ENCODE results near the gene KDM4C. TPM values are rescaled to one million over a fixed set of nuclear protein-coding genes. Genes with fewer than 3 reads are reported as not detected.

Gene KDM4C
- total RNA-seq, result 10 to 100 TPM; 31.6 to 96.4 (median 41.2) TPM

- 1% methylated on average over 49 of the region's 80 CpGs; no CpG with 5 or more reads in 1 of the 2 donors for WGBS, 2 donors
- ATAC-seq (ENCODE audit: low FRiP score in 2 of 2) (peak; percentile 96 to 98), DNase-seq (peak; percentile 97 to 100)
- H3K4me3 ChIP-seq, result peak within 1 kb of the TSS; percentile 71 to 93 (median 84)
- TF ChIP-seq POLR2AphosphoS5 (IDR thresholded peaks at IDR 0.05), result peak; percentile 76 to 97
- peak in 1 of 4 donors; percentile 59 for TF ChIP-seq EP300 (IDR thresholded peaks at IDR 0.05)
- peak in 3 of 4 donors; percentile 88 to 97 (median 95) for TF ChIP-seq POLR2A (IDR thresholded peaks at IDR 0.05)
- no peak for TF ChIP-seq CTCF (IDR thresholded peaks at IDR 0.05)
- no peaks in the 10 kb centered on the region for H3K36me3 ChIP-seq
- H3K9me3 ChIP-seq, result no peaks in the 10 kb centered on the region
- H3K27me3 ChIP-seq, result no peaks in the 10 kb centered on the region
- H3K4me1 ChIP-seq, result peaks cover 4 to 15% (median 10%) of the 10 kb centered on the region in 4 donors
- peak within 1 kb of the TSS; percentile 93 to 99 (median 96) for H3K27ac ChIP-seq
These were observed at the start of gene KDM4C for GRCh38 chr9:6757456-6758247. TSS of gene KDM4C (plus strand) at chr9:6757973. CDS start at chr9:6792989, 35,016 bp downstream.

DNA sequence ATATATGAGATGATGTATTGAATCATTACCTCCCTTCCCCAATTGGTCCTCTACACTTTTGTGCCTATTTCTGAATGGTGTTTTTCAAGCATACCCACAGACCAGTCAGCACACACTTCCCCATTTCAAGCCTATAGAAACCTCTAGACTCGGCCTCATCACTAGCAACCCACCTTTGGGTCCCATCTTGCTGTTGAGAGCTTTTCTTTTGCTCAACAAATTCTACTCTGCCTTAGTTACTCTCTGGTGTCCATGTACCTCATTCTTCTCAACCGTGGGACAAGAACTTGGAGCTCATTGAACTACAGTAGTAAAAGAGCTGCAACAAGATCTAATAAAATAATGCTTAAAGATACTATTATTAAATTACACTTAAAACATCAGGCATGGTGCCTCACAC lies 49.0 kb upstream of the KDM4C start:
- no peak for ATAC-seq (ENCODE audit: low FRiP score in 2 of 2)
- TF ChIP-seq CTCF (IDR thresholded peaks at IDR 0.05) (no peak), POLR2AphosphoS5 (IDR thresholded peaks at IDR 0.05) (no peak), POLR2A (IDR thresholded peaks at IDR 0.05) (no peak), EP300 (IDR thresholded peaks at IDR 0.05) (no peak)

GRCh38 chr9:6711403-6711802 lies 46.4 kb upstream of the KDM4C start:
- Histone ChIP-seq H3K4me3 (no peak overlapping the region), H3K4me1 (peaks cover 0 to 10% (median 6%) of the 10 kb centered on the region in 4 donors), H3K27ac (no peak overlapping the region), H3K27me3 (no peaks in the 10 kb centered on the region), H3K9me3 (no peaks in the 10 kb centered on the region), H3K36me3 (no peaks in the 10 kb centered on the region)
- TF ChIP-seq CTCF (IDR thresholded peaks at IDR 0.05) (no peak), POLR2A (IDR thresholded peaks at IDR 0.05) (no peak), POLR2AphosphoS5 (IDR thresholded peaks at IDR 0.05) (no peak), EP300 (IDR thresholded peaks at IDR 0.05) (no peak)
- ATAC-seq (ENCODE audit: low FRiP score in 2 of 2) (no peak), DNase-seq (no peak)
- WGBS, 2 donors, result 78 to 86% methylated on average over 3 of the region's 3 CpGs

More for the DNA sequence above, 49.0 kb upstream of the KDM4C start:
- 80 to 86% methylated on average over 2 of the region's 2 CpGs for WGBS, 2 donors
- H3K27me3 ChIP-seq, result no peaks in the 10 kb centered on the region
- peaks cover 0 to 5% (median 0%) of the 10 kb centered on the region in 4 donors for H3K4me1 ChIP-seq
- DNase-seq, result no peak
- no peaks in the 10 kb centered on the region for H3K9me3 ChIP-seq
- no peak overlapping the region for H3K4me3 ChIP-seq
- no peak overlapping the region for H3K27ac ChIP-seq
- no peaks in the 10 kb centered on the region for H3K36me3 ChIP-seq

GRCh38 chr9:6712041-6712440 lies 45.7 kb upstream of the KDM4C start:
- 82 to 93% methylated on average over 3 of the region's 3 CpGs for WGBS, 2 donors
- Histone ChIP-seq H3K9me3 (no peaks in the 10 kb centered on the region), H3K27me3 (no peaks in the 10 kb centered on the region), H3K27ac (no peak overlapping the region), H3K36me3 (no peaks in the 10 kb centered on the region), H3K4me3 (no peak overlapping the region), H3K4me1 (peaks cover 0 to 10% (median 6%) of the 10 kb centered on the region in 4 donors)
- no peak for ATAC-seq (ENCODE audit: low FRiP score in 2 of 2)
- TF ChIP-seq CTCF (IDR thresholded peaks at IDR 0.05) (no peak), EP300 (IDR thresholded peaks at IDR 0.05) (no peak), POLR2AphosphoS5 (IDR thresholded peaks at IDR 0.05) (no peak), POLR2A (IDR thresholded peaks at IDR 0.05) (no peak)
- no peak for DNase-seq
